Adrenal gland (tissue), 12 donors: ENCODE data around the gene SLFN11. TPM values are rescaled to one million over a fixed set of nuclear protein-coding genes. Genes with fewer than 3 reads are reported as not detected.

Experiments used
- DNase-seq, 7 donors: peaks; one replicate each; pipeline ENCODE4 v3.0.0-alpha.2; 2019 to 2020
- H3K27ac ChIP-seq, 5 donors: fragments of 200-600 bp; sonication (generic) in 4 of 5; 1 replicate in 3 of 5; 2 replicates in 2 of 5; pipeline versions ENCODE4 v1.5.1 to v1.8.0; 2016 to 2020; ENCODE audit warnings: mild to moderate bottlenecking in 1 of 5
- H3K27me3 ChIP-seq: fragments of 200-600 bp; 2 replicates; pipeline ENCODE4 v1.8.0; 2021
- H3K36me3 ChIP-seq, 2 donors: fragments of 200-600 bp; replicated peaks in 1 of 2; 1 replicate in 1 of 2; 2 replicates in 1 of 2; pipeline versions ENCODE4 v1.5.1 to v1.8.0; 2018 to 2022
- H3K4me1 ChIP-seq, 2 donors: fragments of 200-600 bp; replicated peaks in 1 of 2; 1 replicate in 1 of 2; 2 replicates in 1 of 2; pipeline versions ENCODE4 v1.5.1 to v1.8.0; 2018 to 2021
- H3K4me3 ChIP-seq, 4 donors: fragments of 200-600 bp; sonication (generic) in 3 of 4; one replicate each; pipeline ENCODE4 v1.5.1; 2016 to 2018
- H3K9me3 ChIP-seq, 3 donors: fragments of 200-600 bp; sonication (generic) in 1 of 3; replicated peaks in 1 of 3; 1 replicate in 2 of 3; 2 replicates in 1 of 3; pipeline versions ENCODE4 v1.5.1 to v1.8.0; 2016 to 2021
- CTCF ChIP-seq, 6 experiments: fragments of 450-650 bp in 4 of 6; fragments of 200-600 bp in 2 of 6; sonication (generic) in 1 of 6; IDR thresholded peaks; 1 replicate in 5 of 6; 2 replicates in 1 of 6; pipeline versions ENCODE4 v1.5.1 to v1.8.0; 2016 to 2021; ENCODE audit warnings: antibody characterized with exemption in 6 of 6, mild to moderate bottlenecking in 2 of 6, moderate library complexity in 1 of 6
- POLR2A ChIP-seq, 2 donors: fragments of 450-650 bp; IDR thresholded peaks; one replicate each; pipeline ENCODE4 v1.6.1; 2017; ENCODE audit warnings: antibody characterized with exemption in 2 of 2, mild to moderate bottlenecking in 2 of 2, moderate library complexity in 1 of 2
- WGBS, 4 donors: extraction: QIAGEN DNeasy Blood & Tissue Kit in 2 of 4; methylation state at CpG; one replicate each; pipeline versions ENCODE4 v1.1.5 to v1.1.7; 2013 to 2017; 5-methylcytosine and 5-hydroxymethylcytosine counted together
- intact Hi-C, 2 donors: fragments of 100-400 bp; cut with DNase I; formaldehyde crosslinking; loops; one replicate each; pipeline versions ENCODE4 v1.14.1 to v1.15.0; 2022 to 2023
- polyA plus RNA-seq, 3 donors: library from polyadenylated mRNA; stranded (reverse); fragments of 200-250 nt in 2 of 3; fragments of 350-450 nt in 1 of 3; fragmentation: Illumina TruSeq in 1 of 3; extraction: RNeasy Lipid Tissue Mini Kit (QIAGEN cat#74804) in 1 of 3; gene quantifications; one replicate each; pipeline ENCODE4 v1.2.3, GENCODE V29; 2013 to 2014
- total RNA-seq, 9 donors: library from RNA; depleted of rRNA in 4 of 9; stranded (reverse); fragments of >200 nt in 4 of 9; fragments of 120-200 nt in 1 of 9; fragmentation: NEBNext Ultra II Directional in 1 of 9; extraction: Animal tissue kit (Norgen Biotek cat#: 25700) in 1 of 9; gene quantifications; one replicate each; pipeline versions ENCODE4 v1.1.0 to v1.2.4, GENCODE V29; 2013 to 2023
- donor health status: healthy with polysubstance abuse.
- donor health status: Bipolar disorder and iron deficiency.
- donor health status: DM: yes; HTN: yes; CAD: no.
- donor health status: DM: no; HTN: no; CAD: no.
- donor health status: DM: no; HTN: no; CAD: no.
- donor health status: DM: yes; HTN: yes; CAD: no.

The SLFN11 gene
- total and polyA plus RNA-seq, 12 donors, result 6.4 to 37.3 (median 19.3) TPM

DNA sequence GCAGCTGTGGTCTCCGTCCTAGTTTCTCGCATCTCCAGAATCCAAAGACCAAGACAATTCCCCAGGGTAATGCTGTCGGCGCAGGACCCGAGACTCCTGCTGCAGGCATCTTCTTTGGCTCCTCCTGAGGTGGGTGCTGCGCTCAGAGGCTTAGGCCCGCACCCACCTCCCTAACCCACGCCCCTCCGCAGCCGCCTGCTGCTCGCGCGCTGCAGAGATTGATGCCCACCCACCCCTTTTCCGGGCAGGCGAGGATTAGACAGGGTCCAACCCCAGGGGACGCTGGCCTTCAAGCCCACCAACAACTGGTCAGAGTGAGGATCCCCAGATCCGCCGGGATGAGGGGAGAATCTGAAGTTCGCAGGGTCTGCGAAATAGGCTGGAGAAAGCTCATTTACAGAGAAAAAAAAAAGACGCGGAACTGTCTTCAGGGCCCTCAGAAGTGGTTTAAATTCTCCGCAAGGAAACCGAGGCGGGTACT, 27.9 kb downstream of the SLFN11 start:
- Histone ChIP-seq H3K36me3 (no peaks in the 10 kb centered on the region), H3K27me3 (peaks cover 16% of the 10 kb centered on the region), H3K4me3 (peak overlapping the region in 1 of 4 donors; percentile 40), H3K9me3 (no peaks in the 10 kb centered on the region), H3K27ac (peak overlapping the region in 4 of 5 donors; percentile 23 to 73 (median 52)), H3K4me1 (peaks cover 0 to 9% of the 10 kb centered on the region in 2 donors)
- 8 to 22% (median 15%) methylated on average over 22 to 25 of the region's 25 CpGs for WGBS, 4 donors
- intact Hi-C loops, result no loop called here
- no peak for TF ChIP-seq CTCF (IDR thresholded peaks at IDR 0.05)
- TF ChIP-seq POLR2A (IDR thresholded peaks at IDR 0.05), result no peak
- DNase-seq, result no peak

DNA sequence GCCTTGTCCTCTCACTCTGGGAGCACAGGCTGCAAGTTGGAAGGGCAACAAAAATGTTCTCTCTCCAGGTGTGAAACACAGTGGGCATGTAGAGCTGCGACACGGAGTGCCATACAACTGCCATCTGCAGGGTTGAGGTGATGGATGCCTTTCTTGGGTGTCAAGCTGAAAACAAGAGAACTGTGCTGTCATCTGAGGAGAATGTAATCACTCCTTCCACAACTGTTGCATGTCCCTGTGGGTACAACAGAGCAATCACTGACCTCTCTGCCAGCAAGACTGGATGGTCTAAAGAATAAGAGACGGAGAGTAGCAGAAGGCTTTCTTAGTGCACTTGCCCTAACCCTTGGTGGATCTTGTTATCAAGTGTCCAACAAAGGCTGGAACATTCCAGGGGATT, 29.2 kb downstream of the SLFN11 start:
- 68 to 79% (median 72%) methylated on average over 3 of the region's 3 CpGs for WGBS, 4 donors
- no peak overlapping the region for H3K4me3 ChIP-seq
- peaks cover 16% of the 10 kb centered on the region for H3K27me3 ChIP-seq
- H3K9me3 ChIP-seq, result no peaks in the 10 kb centered on the region
- DNase-seq, result no peak
- TF ChIP-seq POLR2A (IDR thresholded peaks at IDR 0.05) (no peak), CTCF (IDR thresholded peaks at IDR 0.05) (no peak)
- intact Hi-C loops, result no loop called here
- H3K27ac ChIP-seq, result no peak overlapping the region
- peaks cover 0 to 9% of the 10 kb centered on the region in 2 donors for H3K4me1 ChIP-seq
- H3K36me3 ChIP-seq, result no peaks in the 10 kb centered on the region

GRCh38 chr17:35342276-35342675, 31.1 kb downstream of the SLFN11 start:
- Histone ChIP-seq H3K9me3 (no peaks in the 10 kb centered on the region), H3K4me3 (no peak overlapping the region), H3K27ac (no peak overlapping the region), H3K4me1 (peaks cover 0 to 7% of the 10 kb centered on the region in 2 donors), H3K27me3 (peaks cover 16% of the 10 kb centered on the region), H3K36me3 (no peaks in the 10 kb centered on the region)
- intact Hi-C loops, result no loop called here
- DNase-seq, result no peak
- TF ChIP-seq CTCF (IDR thresholded peaks at IDR 0.05) (no peak), POLR2A (IDR thresholded peaks at IDR 0.05) (no peak)

DNA sequence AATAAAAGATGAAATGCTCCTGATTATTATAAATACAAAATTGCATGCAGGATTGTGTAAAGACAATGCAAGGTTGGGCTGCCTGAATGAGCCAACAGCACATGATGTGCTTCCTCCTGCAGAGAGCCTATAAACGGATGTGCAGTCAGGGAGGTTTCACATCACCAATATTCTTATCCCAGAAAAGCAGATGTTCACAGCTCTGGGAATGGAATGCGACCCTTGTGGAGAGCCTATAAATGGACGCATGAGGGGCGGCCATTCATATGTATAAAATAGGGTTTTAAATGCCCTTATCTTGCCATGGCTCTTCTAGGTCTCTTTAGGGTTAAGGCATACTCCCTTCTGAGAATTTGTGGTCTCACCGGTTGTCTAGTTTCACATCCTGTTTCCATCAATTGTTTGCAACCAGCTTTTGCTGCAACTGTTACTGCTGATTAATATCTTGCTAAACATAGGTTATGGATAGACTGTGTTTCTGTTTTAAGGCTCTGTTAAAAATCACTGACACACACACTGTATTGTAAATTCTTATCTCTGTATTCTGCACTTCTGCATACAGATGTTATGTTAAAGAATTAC, 31.9 kb downstream of the SLFN11 start:
- Histone ChIP-seq H3K4me1 (no peaks in the 10 kb centered on the region), H3K27ac (peak overlapping the region in 1 of 5 donors; percentile 14), H3K36me3 (no peaks in the 10 kb centered on the region), H3K4me3 (no peak overlapping the region), H3K9me3 (no peaks in the 10 kb centered on the region), H3K27me3 (peaks cover 10% of the 10 kb centered on the region)
- intact Hi-C loops, result no loop called here
- no peak for TF ChIP-seq POLR2A (IDR thresholded peaks at IDR 0.05)
- no peak for TF ChIP-seq CTCF (IDR thresholded peaks at IDR 0.05)
- WGBS, 4 donors, result 47 to 63% (median 57%) methylated on average over 5 of the region's 5 CpGs
- DNase-seq, result peak in 1 of 7 donors; percentile 17
